ENCODE results near the gene PTCH2.

The PTCH2 gene

GRCh38 chr1:44775930-44776729 is 66.9 kb downstream of the PTCH2 start:
- DNase-seq = no peak
- H3K9me3 ChIP-seq (ENCODE audit: severe bottlenecking) = no peaks in the 10 kb centered on the region
- TF ChIP-seq CTCF (IDR thresholded peaks at IDR 0.05; ENCODE audit: low read depth, low read length) = no peak
- no peaks in the 10 kb centered on the region for H3K27me3 ChIP-seq (ENCODE audit: insufficient read depth, low read depth, severe bottlenecking)
- H3K4me3 ChIP-seq (ENCODE audit: low read depth, low read length) = peak overlapping the region; percentile 73
- H3K36me3 ChIP-seq = peaks cover 52% of the 10 kb centered on the region
- H3K27ac ChIP-seq = peak overlapping the region; percentile 82

- H3K27ac ChIP-seq = peak within 1 kb of the TSS; percentile 82
- DNase-seq = peak; percentile 90
- TF ChIP-seq CTCF (IDR thresholded peaks at IDR 0.05; ENCODE audit: low read depth, low read length) = no peak
- peaks cover 45% of the 10 kb centered on the region for H3K36me3 ChIP-seq
- no peaks in the 10 kb centered on the region for H3K27me3 ChIP-seq (ENCODE audit: insufficient read depth, low read depth, severe bottlenecking)
- H3K4me3 ChIP-seq (ENCODE audit: low read depth, low read length) = peak within 1 kb of the TSS; percentile 73
- H3K9me3 ChIP-seq (ENCODE audit: severe bottlenecking) = no peaks in the 10 kb centered on the region
These were observed 67.7 kb downstream of the PTCH2 start, which contains the start of gene RPS8 for GRCh38 chr1:44775078-44775929. Gene RPS8, plus strand, starts transcription at chr1:44775540. Its CDS starts 57 bp downstream, at chr1:44775597.
